Measurements from ENCODE around the gene MLPH.

Gene MLPH

GRCh38 chr2:237503201-237503600 lies 16.1 kb downstream of the MLPH start:
- DNase-seq: no peak

GRCh38 chr2:237505188-237505939 lies 18.3 kb downstream of the MLPH start:
- DNase-seq: no peak

DNA sequence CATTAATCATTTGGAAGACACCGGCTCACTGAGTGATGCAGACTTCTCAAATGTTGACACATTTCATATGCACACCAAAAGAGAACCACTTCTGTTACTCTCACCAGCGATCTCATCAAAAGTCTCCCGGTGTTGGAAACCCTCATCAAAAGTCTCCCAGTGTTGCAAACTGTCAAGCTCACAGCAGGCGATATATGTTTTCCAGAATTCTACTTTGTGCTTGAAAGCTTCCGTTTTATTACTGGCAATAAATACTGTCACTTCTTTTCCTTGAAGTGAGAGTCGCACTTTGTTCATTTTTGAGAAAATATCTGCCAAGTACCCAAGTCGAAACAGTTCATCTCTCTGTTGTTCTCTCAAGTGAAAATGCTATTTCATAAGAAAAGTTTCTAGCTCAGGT lies 20.5 kb downstream of the MLPH start:
- no peak for DNase-seq

GRCh38 chr2:237508361-237508760 lies 21.3 kb downstream of the MLPH start:
- DNase-seq: no peak

DNA sequence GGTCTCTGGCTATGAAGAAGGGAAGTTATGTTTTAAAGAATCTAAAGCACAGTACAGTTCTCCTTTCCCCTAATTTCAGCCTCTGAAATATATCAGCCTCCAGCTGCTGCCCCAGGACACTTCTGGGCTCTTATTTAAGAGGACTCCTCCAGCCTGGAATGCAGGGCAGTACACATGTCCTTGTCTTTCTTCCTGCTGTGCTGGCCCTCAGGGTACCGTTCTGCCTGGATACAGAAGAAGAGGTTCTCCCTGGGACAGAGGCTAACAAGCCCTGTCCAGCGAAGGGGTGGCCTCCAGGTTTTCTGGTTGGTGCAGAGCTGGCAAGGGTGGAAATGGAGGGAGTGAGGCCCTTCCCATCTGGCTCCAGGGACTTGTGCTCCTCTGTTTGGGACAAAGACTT lies 22.1 kb downstream of the MLPH start:
- no peak for DNase-seq

DNA sequence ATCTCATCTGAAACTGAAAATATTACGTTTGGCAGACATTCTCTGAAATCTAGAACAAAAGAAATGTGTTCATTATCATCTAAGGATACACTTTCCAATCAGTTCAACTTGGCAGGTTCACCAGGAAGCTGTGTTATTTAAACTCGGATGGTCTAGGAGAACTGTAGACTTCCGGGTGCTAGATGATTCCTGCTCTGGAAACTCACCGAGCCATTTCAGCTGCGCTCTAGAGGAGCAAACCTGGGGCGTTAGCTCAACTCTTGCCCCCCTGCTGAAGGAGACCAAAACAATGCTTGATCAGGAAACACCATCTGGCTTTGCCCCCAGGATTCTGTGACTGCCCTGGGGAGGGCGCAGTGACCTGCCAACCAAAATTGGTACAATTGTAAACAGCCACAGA lies 22.9 kb downstream of the MLPH start:
- DNase-seq: no peak

DNA sequence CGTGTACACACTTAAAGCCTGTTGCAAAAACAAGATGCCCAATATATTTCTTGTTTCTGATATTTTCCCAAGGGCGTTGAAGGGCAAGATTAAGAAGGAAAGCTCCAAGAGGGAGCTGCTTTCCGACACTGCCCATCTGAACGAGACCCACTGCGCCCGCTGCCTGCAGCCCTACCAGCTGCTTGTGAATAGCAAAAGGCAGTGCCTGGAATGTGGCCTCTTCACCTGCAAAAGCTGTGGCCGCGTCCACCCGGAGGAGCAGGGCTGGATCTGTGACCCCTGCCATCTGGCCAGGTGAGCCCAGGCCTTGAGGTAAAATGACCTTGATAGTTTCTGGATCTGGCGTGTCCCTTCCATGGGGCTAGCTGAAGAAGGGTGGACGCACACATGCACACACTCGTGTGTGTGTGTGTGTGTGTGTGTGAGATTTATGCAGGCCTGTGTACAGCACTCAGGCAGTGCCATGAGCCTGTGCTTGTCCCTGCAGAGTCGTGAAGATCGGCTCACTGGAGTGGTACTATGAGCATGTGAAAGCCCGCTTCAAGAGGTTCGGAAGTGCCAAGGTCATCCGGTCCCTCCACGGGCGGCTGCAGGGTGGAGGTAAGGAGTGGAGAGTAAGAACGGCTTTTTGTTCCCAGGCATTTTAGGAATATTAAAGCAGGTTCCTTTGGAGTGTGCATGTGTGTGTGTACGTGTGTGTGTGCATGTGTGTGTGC lies 23.6 kb downstream of the MLPH start:
- DNase-seq: no peak

- no peak for DNase-seq
These were observed 24.4 kb downstream of the MLPH start for GRCh38 chr2:237511433-237511832.

GRCh38 chr2:237511885-237512405 lies 24.9 kb downstream of the MLPH start:
- no peak for DNase-seq

GRCh38 chr2:237512774-237513466 lies 25.9 kb downstream of the MLPH start:
- DNase-seq: peak; percentile 74

- no peak for DNase-seq
These were observed 26.6 kb downstream of the MLPH start for GRCh38 chr2:237513693-237514092.

DNA sequence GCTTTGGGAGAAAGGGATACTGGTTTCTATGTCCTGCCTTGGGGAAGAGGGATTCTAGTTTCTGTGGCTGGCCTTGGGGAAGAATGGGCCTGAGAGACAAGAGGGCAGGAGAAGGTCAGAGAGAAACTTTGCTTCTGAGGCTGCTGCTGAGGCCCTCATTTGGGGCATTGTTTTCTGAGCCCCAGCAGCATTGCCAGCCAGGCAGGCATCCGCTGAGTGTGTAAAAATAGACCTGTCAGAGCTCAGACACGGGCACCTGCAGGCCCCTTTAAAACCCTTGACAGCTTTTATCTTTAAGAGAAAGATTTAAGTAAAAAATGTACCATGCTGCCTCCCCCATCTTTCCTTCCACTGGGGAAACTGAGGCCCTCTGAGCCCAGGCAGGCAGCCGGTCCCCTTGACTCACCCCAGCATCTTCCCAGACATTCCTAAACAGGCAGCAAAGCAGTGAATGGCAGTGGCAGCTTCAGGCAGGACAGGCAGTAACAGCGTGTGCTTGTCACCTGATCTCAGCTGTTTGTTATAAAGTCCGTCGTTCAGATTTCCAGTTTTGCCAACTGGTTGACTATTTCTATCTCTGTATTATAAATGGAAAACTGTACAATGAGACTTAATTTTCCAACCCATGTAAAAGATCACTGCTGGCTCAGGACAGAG lies 27.6 kb downstream of the MLPH start:
- no peak for DNase-seq

GRCh38 chr2:237515166-237515565 lies 28.1 kb downstream of the MLPH start:
- DNase-seq: no peak

GRCh38 chr2:237515621-237516275 lies 28.7 kb downstream of the MLPH start:
- no peak for DNase-seq

DNA sequence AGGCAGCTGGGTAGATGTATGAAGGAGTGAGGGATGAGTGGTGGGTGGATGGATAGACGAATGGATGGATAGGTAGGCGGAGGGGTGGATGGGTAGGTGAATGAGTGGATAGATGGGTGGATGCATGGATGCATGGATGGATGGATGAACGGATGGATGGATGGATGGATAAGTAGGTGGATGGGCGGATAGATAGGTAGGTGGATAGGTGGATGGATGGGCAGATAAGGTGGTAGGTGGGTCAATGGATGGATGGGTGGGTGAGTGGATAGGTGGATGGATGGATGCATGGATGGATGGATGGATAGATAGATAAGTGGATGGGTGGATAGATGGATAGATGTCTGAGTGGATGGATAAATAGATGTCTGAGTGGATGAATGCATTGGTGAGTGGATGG lies 30.1 kb downstream of the MLPH start:
- no peak for DNase-seq

- no peak for DNase-seq
These were observed 30.9 kb downstream of the MLPH start for GRCh38 chr2:237517990-237518389.

GRCh38 chr2:237519506-237520245 lies 32.6 kb downstream of the MLPH start:
- no peak for DNase-seq

- no peak for DNase-seq
These were observed 33.2 kb downstream of the MLPH start for GRCh38 chr2:237520290-237520689.

- DNase-seq: no peak
These were observed 37.6 kb downstream of the MLPH start for GRCh38 chr2:237524631-237525030.

DNA sequence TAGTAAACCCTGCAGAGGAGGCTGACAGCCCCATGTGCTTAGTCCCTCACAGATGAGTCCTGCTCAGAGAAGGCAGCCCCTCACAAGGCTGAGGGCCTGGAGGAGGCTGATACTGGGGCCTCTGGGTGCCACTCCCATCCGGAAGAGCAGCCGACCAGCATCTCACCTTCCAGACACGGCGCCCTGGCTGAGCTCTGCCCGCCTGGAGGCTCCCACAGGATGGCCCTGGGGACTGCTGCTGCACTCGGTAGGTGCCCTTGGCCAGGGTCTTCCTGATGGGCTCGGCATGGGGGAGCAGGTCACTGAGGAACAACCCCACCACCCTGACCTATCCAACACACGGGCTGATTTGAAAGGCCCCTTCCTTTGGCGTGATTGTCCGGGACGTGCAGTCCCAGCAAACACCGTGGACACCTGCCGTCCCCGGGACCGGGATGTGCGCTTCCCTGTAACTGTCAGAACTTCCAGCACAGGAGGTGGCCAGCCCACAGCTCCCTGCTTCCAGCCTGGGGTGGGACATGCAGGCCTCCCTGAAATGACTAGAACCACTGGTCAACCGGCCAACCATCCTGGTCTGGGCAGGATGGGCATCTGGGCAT lies 38.6 kb downstream of the MLPH start:
- no peak for DNase-seq

DNA sequence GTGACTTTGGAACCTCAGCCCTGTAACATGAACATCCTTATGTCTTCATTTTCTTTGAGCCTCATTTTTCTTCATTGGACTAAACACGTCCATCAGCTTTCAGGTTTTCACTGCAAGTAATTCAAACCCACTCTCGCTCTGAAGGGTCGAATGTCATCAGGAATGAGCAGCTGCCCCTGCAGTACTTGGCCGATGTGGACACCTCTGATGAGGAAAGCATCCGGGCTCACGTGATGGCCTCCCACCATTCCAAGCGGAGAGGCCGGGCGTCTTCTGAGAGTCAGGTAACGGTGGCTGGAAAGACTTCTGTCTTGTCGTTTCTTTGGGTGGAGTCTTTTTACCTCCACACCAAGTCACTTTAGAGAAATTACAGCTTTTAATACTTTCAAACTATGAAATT lies 40.2 kb downstream of the MLPH start:
- no peak for DNase-seq

DNA sequence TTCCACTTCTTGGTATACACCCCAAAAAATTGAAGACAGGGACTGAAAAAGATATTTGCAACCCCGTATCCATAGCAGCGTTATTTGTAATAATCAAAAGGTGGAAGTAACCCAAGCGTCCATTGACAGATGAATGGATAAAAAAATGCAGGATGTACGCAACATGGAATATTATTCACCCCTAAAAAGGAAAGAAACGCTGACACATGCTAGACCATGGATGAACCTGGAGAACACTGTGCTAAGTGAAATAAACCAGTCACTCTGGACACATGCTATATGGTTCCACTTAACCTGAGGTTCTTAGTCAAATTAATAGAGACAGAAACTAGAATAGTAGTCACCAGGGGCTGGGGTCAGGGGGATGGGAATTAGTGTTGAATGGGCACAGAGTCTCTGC lies 40.7 kb downstream of the MLPH start:
- no peak for DNase-seq

All from NCI-H1694 treated with DMSO at 0.1 percent for 48 hours (cell line).